ENCODE measurements around the gene MKNK1. TPM values are rescaled to one million over a fixed set of nuclear protein-coding genes. Genes with fewer than 3 reads are reported as not detected.

MKNK1 gene
- total RNA-seq, 1 donor from 2014 or later = 22.6 TPM

DNA sequence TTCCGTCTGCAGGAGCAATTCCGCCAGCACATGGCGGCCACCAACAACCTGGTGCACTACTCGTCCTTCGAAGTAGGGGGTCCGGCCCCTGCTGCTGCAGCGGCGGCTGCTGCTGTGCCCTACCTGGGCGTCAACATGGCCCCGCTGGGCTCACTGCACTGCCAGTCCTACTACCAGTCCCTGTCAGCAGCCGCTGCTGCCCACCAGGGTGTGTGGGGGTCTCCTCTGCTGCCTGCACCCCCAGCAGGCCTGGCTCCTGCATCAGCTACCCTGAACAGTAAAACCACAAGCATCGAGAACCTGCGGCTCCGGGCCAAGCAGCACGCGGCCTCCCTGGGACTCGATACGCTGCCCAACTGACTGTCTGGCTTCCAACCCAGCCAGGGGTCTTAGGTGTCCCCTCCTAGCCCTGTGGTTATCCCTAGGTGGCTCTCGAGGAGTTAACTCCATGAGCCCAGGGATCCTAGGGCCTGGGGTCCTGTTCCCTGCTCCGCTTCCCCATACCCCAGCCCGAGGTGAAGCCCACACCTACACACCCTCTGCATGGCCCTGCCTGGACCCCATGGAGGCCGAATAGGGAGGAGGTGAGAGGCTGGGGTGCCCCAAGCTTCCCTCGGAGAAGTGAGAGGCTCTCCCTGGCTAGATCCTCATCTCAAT lies 91.8 kb downstream of the MKNK1 start:
- TF ChIP-seq, protein P1, sequence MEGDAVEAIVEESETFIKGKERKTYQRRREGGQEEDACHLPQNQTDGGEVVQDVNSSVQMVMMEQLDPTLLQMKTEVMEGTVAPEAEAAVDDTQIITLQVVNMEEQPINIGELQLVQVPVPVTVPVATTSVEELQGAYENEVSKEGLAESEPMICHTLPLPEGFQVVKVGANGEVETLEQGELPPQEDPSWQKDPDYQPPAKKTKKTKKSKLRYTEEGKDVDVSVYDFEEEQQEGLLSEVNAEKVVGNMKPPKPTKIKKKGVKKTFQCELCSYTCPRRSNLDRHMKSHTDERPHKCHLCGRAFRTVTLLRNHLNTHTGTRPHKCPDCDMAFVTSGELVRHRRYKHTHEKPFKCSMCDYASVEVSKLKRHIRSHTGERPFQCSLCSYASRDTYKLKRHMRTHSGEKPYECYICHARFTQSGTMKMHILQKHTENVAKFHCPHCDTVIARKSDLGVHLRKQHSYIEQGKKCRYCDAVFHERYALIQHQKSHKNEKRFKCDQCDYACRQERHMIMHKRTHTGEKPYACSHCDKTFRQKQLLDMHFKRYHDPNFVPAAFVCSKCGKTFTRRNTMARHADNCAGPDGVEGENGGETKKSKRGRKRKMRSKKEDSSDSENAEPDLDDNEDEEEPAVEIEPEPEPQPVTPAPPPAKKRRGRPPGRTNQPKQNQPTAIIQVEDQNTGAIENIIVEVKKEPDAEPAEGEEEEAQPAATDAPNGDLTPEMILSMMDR (IDR thresholded peaks at IDR 0.05; ENCODE audit: insufficient read depth, low read length, poor library complexity, severe bottlenecking) = no peak
- Histone ChIP-seq H3K36me3 (ENCODE audit: control insufficient read depth, insufficient read depth, low read length) (no peaks in the 10 kb centered on the region), H3K27me3 (ENCODE audit: control insufficient read depth, insufficient read depth, low read length) (peaks cover 6% of the 10 kb centered on the region), H3K4me3 (ENCODE audit: low read depth, low read length) (no peak overlapping the region)
- DNase-seq (ENCODE audit: low read depth) = no peak

DNA sequence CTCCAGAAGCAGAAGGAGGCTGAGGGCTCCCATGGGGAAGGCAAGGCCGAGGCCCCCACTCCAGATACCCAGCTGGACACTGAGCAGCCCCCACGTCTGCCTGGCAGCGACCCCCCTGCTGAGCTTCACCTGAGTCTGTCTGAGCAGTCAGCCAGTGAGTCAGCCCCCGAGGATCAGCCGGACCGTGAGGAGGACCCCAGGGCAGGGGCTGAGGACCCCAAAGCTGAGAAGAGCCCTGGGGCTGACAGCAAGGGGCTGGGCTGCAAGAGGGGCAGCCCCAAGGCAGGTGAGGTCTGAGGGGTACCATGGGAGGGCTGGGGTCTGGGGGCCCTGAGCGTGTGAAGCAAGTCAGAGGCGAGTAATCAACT lies 93.1 kb downstream of the MKNK1 start:
- Histone ChIP-seq H3K36me3 (ENCODE audit: control insufficient read depth, insufficient read depth, low read length) (no peaks in the 10 kb centered on the region), H3K4me3 (ENCODE audit: low read depth, low read length) (no peak overlapping the region), H3K27me3 (ENCODE audit: control insufficient read depth, insufficient read depth, low read length) (peaks cover 6% of the 10 kb centered on the region)
- DNase-seq (ENCODE audit: low read depth) = no peak
- TF ChIP-seq, protein P1 (IDR thresholded peaks at IDR 0.05; ENCODE audit: insufficient read depth, low read length, poor library complexity, severe bottlenecking) = no peak

DNA sequence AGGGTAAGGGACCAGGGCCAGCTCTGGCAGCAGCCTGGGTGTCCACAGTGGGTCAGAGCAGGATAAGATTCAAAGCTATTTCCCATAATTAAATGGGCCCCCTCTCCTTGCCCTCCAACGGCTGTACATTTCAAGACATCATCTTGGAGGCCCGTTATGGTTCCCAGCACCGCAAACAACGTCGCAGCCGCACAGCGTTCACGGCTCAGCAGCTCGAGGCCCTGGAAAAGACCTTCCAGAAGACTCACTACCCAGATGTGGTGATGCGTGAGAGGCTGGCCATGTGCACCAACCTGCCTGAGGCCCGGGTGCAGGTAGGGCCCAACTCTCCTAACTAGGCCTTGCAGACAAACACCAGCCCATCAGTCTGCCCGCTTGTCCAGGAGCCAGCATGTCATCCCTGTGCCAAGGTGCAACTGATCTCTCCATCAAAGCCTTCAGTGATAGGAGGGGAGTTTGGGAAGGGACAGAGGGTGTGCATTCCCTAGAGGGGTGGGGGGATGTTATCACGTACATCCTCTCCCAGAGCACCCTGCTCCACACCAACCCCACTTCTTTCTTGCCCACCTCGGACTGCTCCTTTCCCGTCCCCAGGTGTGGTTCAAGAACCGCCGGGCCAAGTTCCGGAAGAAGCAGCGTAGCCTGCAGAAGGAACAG lies 93.6 kb downstream of the MKNK1 start:
- TF ChIP-seq, protein P1 (IDR thresholded peaks at IDR 0.05; ENCODE audit: insufficient read depth, low read length, poor library complexity, severe bottlenecking) = no peak
- no peaks in the 10 kb centered on the region for H3K36me3 ChIP-seq (ENCODE audit: control insufficient read depth, insufficient read depth, low read length)
- H3K27me3 ChIP-seq (ENCODE audit: control insufficient read depth, insufficient read depth, low read length) = peaks cover 6% of the 10 kb centered on the region
- no peak overlapping the region for H3K4me3 ChIP-seq (ENCODE audit: low read depth, low read length)
- no peak for DNase-seq (ENCODE audit: low read depth)

- TF ChIP-seq, protein P1 (IDR thresholded peaks at IDR 0.05; ENCODE audit: insufficient read depth, low read length, poor library complexity, severe bottlenecking) = no peak
- Histone ChIP-seq H3K36me3 (ENCODE audit: control insufficient read depth, insufficient read depth, low read length) (no peaks in the 10 kb centered on the region), H3K4me3 (ENCODE audit: low read depth, low read length) (no peak overlapping the region), H3K27me3 (ENCODE audit: control insufficient read depth, insufficient read depth, low read length) (peaks cover 6% of the 10 kb centered on the region)
- DNase-seq (ENCODE audit: low read depth) = no peak
Observed at GRCh38 chr1:46508757-46509156, 95.3 kb downstream of the MKNK1 start.

Other genes with a start within 250 kb of the MKNK1 start
- gene FAAH, start 210.0 kb downstream of the MKNK1 start, total RNA-seq = 8.5 and 16.6 TPM in 2 replicates
- 0.04 TPM in 1 of 2 replicates, not detected in the other for gene DMBX1, start 114.4 kb downstream of the MKNK1 start, total RNA-seq
- not detected in 2 replicates for gene KNCN, start 52.6 kb downstream of the MKNK1 start, total RNA-seq
- gene MOB3C, start 12.5 kb upstream of the MKNK1 start, total RNA-seq = 3.1 and 9.0 TPM in 2 replicates
- 28.8 and 31.3 TPM in 2 replicates for gene ATPAF1, start 64.1 kb upstream of the MKNK1 start, total RNA-seq
- not detected in 2 replicates for gene TEX38, start 67.6 kb upstream of the MKNK1 start, total RNA-seq
- gene EFCAB14, start 114.8 kb upstream of the MKNK1 start, total RNA-seq = 57.3 and 64.4 TPM in 2 replicates
- gene CYP4B1, start 194.8 kb upstream of the MKNK1 start, total RNA-seq = not detected in 2 replicates